Measurements from ENCODE around the gene CDIPT. TPM values are rescaled to one million over a fixed set of nuclear protein-coding genes. Genes with fewer than 3 reads are reported as not detected.

Gene CDIPT
- total and polyA plus RNA-seq, 2 of the 13 experiments (the other 11 are each of a cell fraction or from before 2014, with no cell fraction given) = 54.9 to 97.5 TPM

- TF ChIP-seq, protein P1, sequence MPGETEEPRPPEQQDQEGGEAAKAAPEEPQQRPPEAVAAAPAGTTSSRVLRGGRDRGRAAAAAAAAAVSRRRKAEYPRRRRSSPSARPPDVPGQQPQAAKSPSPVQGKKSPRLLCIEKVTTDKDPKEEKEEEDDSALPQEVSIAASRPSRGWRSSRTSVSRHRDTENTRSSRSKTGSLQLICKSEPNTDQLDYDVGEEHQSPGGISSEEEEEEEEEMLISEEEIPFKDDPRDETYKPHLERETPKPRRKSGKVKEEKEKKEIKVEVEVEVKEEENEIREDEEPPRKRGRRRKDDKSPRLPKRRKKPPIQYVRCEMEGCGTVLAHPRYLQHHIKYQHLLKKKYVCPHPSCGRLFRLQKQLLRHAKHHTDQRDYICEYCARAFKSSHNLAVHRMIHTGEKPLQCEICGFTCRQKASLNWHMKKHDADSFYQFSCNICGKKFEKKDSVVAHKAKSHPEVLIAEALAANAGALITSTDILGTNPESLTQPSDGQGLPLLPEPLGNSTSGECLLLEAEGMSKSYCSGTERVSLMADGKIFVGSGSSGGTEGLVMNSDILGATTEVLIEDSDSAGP (CRISPR knock-in tag; IDR thresholded peaks at IDR 0.05; ENCODE audit: borderline replicate concordance) = no peak; the same call in 1 of the 2 replicates
- TF ChIP-seq ZNF839 (CRISPR knock-in tag; IDR thresholded peaks at IDR 0.05; ENCODE audit: borderline replicate concordance) (no peak), ZFAT (CRISPR knock-in tag; conservative IDR thresholded peaks at IDR 0.05) (peak; percentile 93; the same call in 1 of the 2 replicates), NCOR1 (IDR thresholded peaks at IDR 0.05; ENCODE audit: borderline replicate concordance, low read length) (no peak), ZNF782 (CRISPR knock-in tag; IDR thresholded peaks at IDR 0.05; ENCODE audit: borderline replicate concordance) (peak; percentile 71), RORA (CRISPR knock-in tag; IDR thresholded peaks at IDR 0.05) (no peak), DMAP1 (CRISPR knock-in tag; IDR thresholded peaks at IDR 0.05) (peak; percentile 72; the same call in 1 of the 2 replicates), EEA1 (CRISPR knock-in tag; IDR thresholded peaks at IDR 0.05; ENCODE audit: borderline replicate concordance) (peak; percentile 99), PPARG (CRISPR knock-in tag; conservative IDR thresholded peaks at IDR 0.05) (0 out of 2 replicates have a peak, but pooled peaks have one; percentile 45), MTA1 (CRISPR knock-in tag; IDR thresholded peaks at IDR 0.05; ENCODE audit: borderline replicate concordance) (no peak), ZNF773 (CRISPR knock-in tag; IDR thresholded peaks at IDR 0.05; ENCODE audit: borderline replicate concordance) (no peak; the same call in 1 of the 2 replicates), ZEB1 (IDR thresholded peaks at IDR 0.05; ENCODE audit: insufficient replicate concordance, low read depth) (no peak), KDM6A (CRISPR knock-in tag; IDR thresholded peaks at IDR 0.05; ENCODE audit: low read depth) (0 out of 2 replicates have a peak, but pooled peaks have one; percentile 24), POLR2A (IDR thresholded peaks at IDR 0.05; ENCODE audit: insufficient read depth in 1 of 2, low read depth in 2 of 2, low read length in 2 of 2) (peak in 1 of 2 experiments; percentile 59; a peak in 2 of 4 replicates), ZNF44 (CRISPR knock-in tag; IDR thresholded peaks at IDR 0.05) (no peak), MAFF (IDR thresholded peaks at IDR 0.05; ENCODE audit: low read depth, low read length) (no peak)
- TF ChIP-seq, protein P2, sequence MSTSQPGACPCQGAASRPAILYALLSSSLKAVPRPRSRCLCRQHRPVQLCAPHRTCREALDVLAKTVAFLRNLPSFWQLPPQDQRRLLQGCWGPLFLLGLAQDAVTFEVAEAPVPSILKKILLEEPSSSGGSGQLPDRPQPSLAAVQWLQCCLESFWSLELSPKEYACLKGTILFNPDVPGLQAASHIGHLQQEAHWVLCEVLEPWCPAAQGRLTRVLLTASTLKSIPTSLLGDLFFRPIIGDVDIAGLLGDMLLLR (CRISPR knock-in tag; IDR thresholded peaks at IDR 0.05) = 0 out of 2 replicates have a peak, but pooled peaks have one; percentile 64
- TF ChIP-seq, protein P3, sequence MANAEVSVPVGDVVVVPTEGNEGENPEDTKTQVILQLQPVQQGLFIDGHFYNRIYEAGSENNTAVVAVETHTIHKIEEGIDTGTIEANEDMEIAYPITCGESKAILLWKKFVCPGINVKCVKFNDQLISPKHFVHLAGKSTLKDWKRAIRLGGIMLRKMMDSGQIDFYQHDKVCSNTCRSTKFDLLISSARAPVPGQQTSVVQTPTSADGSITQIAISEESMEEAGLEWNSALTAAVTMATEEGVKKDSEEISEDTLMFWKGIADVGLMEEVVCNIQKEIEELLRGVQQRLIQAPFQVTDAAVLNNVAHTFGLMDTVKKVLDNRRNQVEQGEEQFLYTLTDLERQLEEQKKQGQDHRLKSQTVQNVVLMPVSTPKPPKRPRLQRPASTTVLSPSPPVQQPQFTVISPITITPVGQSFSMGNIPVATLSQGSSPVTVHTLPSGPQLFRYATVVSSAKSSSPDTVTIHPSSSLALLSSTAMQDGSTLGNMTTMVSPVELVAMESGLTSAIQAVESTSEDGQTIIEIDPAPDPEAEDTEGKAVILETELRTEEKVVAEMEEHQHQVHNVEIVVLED (CRISPR knock-in tag; IDR thresholded peaks at IDR 0.05; ENCODE audit: borderline replicate concordance) = no peak
- TF ChIP-seq, protein P4, sequence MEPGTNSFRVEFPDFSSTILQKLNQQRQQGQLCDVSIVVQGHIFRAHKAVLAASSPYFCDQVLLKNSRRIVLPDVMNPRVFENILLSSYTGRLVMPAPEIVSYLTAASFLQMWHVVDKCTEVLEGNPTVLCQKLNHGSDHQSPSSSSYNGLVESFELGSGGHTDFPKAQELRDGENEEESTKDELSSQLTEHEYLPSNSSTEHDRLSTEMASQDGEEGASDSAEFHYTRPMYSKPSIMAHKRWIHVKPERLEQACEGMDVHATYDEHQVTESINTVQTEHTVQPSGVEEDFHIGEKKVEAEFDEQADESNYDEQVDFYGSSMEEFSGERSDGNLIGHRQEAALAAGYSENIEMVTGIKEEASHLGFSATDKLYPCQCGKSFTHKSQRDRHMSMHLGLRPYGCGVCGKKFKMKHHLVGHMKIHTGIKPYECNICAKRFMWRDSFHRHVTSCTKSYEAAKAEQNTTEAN (CRISPR knock-in tag; conservative IDR thresholded peaks at IDR 0.05) = peak; percentile 98; the same call in 1 of the 2 replicates
- TF ChIP-seq, protein P5, sequence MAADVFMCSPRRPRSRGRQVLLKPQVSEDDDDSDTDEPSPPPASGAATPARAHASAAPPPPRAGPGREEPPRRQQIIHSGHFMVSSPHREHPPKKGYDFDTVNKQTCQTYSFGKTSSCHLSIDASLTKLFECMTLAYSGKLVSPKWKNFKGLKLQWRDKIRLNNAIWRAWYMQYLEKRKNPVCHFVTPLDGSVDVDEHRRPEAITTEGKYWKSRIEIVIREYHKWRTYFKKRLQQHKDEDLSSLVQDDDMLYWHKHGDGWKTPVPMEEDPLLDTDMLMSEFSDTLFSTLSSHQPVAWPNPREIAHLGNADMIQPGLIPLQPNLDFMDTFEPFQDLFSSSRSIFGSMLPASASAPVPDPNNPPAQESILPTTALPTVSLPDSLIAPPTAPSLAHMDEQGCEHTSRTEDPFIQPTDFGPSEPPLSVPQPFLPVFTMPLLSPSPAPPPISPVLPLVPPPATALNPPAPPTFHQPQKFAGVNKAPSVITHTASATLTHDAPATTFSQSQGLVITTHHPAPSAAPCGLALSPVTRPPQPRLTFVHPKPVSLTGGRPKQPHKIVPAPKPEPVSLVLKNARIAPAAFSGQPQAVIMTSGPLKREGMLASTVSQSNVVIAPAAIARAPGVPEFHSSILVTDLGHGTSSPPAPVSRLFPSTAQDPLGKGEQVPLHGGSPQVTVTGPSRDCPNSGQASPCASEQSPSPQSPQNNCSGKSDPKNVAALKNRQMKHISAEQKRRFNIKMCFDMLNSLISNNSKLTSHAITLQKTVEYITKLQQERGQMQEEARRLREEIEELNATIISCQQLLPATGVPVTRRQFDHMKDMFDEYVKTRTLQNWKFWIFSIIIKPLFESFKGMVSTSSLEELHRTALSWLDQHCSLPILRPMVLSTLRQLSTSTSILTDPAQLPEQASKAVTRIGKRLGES (CRISPR knock-in tag; IDR thresholded peaks at IDR 0.05; ENCODE audit: borderline replicate concordance) = no peak
These were observed 37.3 kb upstream of the CDIPT start, which contains the start of gene ASPHD1 (continued) for GRCh38 chr16:29900102-29900887.
